Activated naive CD8-positive, alpha-beta T cell treated with anti-CD3 and anti-CD28 coated beads, Interleukin-2, amount 10 ng/mL, durations not matched to agents 7 days and 5 days (primary cell): Measurements from ENCODE around the gene TRAPPC11. TPM values are rescaled to one million over a fixed set of nuclear protein-coding genes. Genes with fewer than 3 reads are reported as not detected.

Experiments
- ATAC-seq: fragments of 150-1000 bp; cut with Tn5 transposase; one replicate; pipeline ENCODE4 v1.10.0; 2021; ENCODE audit warnings: low read depth, moderate library complexity
- POLR2A ChIA-PET: fragments of 350-600 bp; sonication (Branson Sonifier 250); formaldehyde crosslinking; loops from one replicate; lab custom pipeline; 2021; ENCODE audit warnings: antibody characterized with exemption; lab: Charles Lee
- DNase-seq: peaks from one replicate; pipeline ENCODE4 v3.0.0; 2021
- H3K27ac Mint-ChIP-seq: one replicate; pipeline ENCODE4 v1.8.0; 2022; ENCODE audit warnings: mild to moderate bottlenecking, mixed read lengths
- H3K27me3 Mint-ChIP-seq: one replicate; pipeline ENCODE4 v1.8.0; 2022; ENCODE audit warnings: mild to moderate bottlenecking, moderate library complexity, mixed read lengths
- H3K36me3 Mint-ChIP-seq: one replicate; pipeline ENCODE4 v1.8.0; 2021; ENCODE audit warnings: mild to moderate bottlenecking, mixed read lengths
- H3K4me1 Mint-ChIP-seq: one replicate; pipeline ENCODE4 v1.8.0; 2021; ENCODE audit warnings: mixed read lengths
- H3K4me3 Mint-ChIP-seq: one replicate; pipeline ENCODE4 v1.8.0; 2022; ENCODE audit warnings: mild to moderate bottlenecking, moderate library complexity, mixed read lengths
- H3K9me3 Mint-ChIP-seq: one replicate; pipeline ENCODE4 v1.8.0; 2021; ENCODE audit warnings: mixed read lengths
- total RNA-seq, 2 experiments: library from RNA; stranded (reverse); gene quantifications; one replicate each; pipeline ENCODE4 v1.2.3, GENCODE V29; 2021

Gene TRAPPC11
- total RNA-seq, 2 experiments from 2014 or later: 33.0 to 34.6 TPM

DNA sequence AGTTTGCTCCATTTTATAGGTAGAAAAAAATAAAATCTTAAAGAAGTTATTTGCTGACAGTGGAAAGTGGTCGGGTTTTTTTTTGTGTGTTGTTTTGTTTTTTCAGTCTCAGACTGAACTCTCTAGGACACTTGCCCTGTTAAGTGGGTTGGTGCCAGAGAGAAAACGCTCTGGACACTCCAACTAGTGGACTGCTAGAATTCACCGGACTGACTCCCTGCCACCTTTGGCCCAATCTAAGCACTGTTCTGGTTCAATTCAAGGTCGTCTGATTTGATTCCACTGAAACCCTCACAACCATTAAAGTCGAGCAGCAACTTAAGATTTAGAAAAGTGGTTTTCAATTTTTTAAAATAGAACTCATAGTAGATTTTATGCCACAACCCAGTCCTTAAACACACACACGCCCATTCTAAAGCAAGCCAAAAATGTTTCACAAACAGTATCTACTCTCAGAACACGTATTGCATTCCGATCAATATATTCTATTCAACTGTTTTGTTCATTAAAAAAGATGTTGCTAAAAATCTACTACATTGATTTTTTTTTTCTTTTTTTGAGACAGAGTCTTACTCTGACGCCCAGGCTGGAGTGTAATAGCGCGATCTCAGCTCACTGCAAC lies 27.4 kb upstream of the TRAPPC11 start:
- H3K36me3 Mint-ChIP-seq: no peaks in the 10 kb centered on the region
- POLR2A ChIA-PET: no interaction called here
- no peak for ATAC-seq

DNA sequence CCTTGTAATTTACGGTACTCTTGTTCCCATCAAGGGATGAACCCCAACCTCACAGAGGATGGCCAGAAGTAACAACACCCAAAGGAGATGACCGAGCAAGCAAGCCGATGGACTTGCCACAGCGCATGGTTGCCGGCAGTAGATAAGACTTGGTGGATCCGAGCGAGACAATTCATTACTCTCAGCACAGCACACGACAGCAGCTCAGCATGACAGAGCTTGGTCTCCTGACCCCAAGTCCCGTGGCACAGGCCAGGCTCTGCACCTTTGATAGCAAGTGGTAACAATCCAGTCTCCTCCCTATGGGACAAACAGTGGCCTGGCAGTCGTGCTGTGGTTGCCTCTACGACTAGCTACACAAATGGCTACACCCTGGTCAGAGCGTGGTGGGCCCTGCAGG lies 26.4 kb upstream of the TRAPPC11 start:
- no peaks in the 10 kb centered on the region for H3K9me3 Mint-ChIP-seq
- peaks cover 1% of the 10 kb centered on the region for H3K27me3 Mint-ChIP-seq
- POLR2A ChIA-PET: no interaction called here
- H3K27ac Mint-ChIP-seq: no peak overlapping the region
- peaks cover 4% of the 10 kb centered on the region for H3K4me1 Mint-ChIP-seq
- ATAC-seq: no peak
- H3K4me3 Mint-ChIP-seq: no peak overlapping the region
- no peak for DNase-seq
- no peaks in the 10 kb centered on the region for H3K36me3 Mint-ChIP-seq

More for the DNA sequence above, 27.4 kb upstream of the TRAPPC11 start:
- DNase-seq: no peak
- Mint-ChIP-seq H3K27me3 (peaks cover 1% of the 10 kb centered on the region), H3K9me3 (no peaks in the 10 kb centered on the region), H3K4me3 (no peak overlapping the region), H3K4me1 (peaks cover 2% of the 10 kb centered on the region), H3K27ac (no peak overlapping the region)

DNA sequence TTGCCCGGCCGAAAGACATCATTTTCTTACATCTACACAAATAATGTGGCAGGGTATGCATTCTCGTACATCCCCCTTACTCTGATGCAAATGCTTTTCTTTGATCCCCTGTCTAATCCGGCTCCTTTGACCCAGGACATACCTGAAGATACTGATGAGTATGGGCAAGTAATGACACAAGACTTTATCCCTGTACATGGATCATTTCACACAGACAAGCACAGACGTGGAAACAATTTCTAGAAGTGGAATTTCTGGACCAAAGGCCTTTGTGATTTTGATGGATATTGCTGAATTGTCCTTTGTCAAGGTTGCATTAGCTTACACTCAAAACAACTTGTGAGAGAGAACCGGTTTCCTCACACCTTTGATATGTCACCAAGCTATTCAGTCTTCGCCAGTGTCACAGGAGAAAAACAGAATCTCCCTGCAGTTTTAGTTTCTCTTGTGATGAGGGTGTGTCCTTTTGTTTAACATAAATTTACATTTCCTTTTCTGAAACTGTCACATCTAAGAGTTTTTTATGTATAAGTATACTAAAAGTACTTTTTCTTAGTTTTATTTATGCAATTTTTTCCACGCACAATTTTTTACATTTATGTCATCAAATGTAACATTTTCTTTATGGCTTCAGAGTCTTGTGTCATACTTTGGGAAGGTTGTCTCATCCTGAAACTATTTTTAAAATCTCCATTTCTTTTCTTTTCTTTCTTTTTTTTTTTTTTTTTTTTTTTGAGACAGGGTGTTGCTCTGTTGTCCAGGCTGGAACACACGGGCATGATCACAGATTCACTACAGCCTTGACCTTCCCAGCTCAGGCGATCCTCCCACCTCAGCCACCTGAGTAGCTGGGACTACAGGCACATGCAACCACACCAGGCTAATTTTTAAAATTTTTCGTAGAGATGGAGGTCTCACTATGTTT lies 25.4 kb upstream of the TRAPPC11 start:
- H3K4me3 Mint-ChIP-seq: no peak overlapping the region
- H3K9me3 Mint-ChIP-seq: no peaks in the 10 kb centered on the region
- DNase-seq: no peak
- peaks cover 1% of the 10 kb centered on the region for H3K27me3 Mint-ChIP-seq
- no peak for ATAC-seq
- peaks cover under 1% of the 10 kb centered on the region for H3K36me3 Mint-ChIP-seq
- H3K4me1 Mint-ChIP-seq: peaks cover 4% of the 10 kb centered on the region
- H3K27ac Mint-ChIP-seq: no peak overlapping the region
- POLR2A ChIA-PET: no interaction called here

DNA sequence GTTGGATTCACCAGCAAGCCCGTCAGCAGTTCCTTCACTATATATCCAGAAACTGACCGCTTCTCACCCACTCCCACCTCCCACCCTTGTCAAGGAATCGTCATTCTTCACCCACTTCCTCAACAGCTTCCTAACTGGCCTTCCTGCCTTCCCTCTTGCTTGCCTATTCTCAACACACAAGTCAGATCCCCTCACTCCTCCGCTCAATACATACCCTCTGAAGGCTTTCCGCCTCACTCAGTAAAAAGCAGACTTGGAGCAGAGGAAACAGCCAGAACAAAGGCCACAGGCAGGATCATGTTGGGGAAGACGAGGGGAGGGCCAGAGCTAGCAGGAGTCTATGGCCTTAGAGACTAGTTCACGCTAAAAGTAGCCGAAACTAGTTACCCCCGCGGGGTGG lies 23.8 kb upstream of the TRAPPC11 start:
- Mint-ChIP-seq H3K4me3 (no peak overlapping the region), H3K27me3 (peaks cover 1% of the 10 kb centered on the region), H3K4me1 (peaks cover 4% of the 10 kb centered on the region), H3K27ac (no peak overlapping the region), H3K9me3 (no peaks in the 10 kb centered on the region), H3K36me3 (peaks cover 3% of the 10 kb centered on the region)
- POLR2A ChIA-PET: no interaction called here
- DNase-seq (no peak), ATAC-seq (no peak)

DNA sequence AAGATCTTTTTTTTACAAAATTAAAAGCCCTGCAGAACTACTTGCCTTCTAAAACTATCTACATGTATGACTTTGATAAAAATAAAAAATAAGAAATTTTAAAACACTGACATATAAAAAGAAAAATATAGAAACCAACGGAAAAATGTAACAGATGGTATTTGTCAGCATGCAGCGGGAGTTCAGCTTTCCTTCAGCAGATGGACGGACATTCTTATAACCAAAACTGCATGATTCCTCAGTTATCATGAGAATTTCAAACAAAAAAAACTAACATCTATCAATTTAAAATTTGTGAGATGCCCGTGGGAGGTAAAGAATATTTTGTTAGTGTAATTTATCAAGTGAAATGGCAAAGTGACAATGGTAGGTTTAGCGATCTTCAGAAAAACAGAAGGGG lies 23.4 kb upstream of the TRAPPC11 start:
- Mint-ChIP-seq H3K27me3 (peaks cover 1% of the 10 kb centered on the region), H3K9me3 (no peaks in the 10 kb centered on the region), H3K4me3 (no peak overlapping the region), H3K27ac (no peak overlapping the region), H3K4me1 (peaks cover 4% of the 10 kb centered on the region), H3K36me3 (peaks cover 3% of the 10 kb centered on the region)
- no peak for DNase-seq
- ATAC-seq: no peak
- POLR2A ChIA-PET: no interaction called here

DNA sequence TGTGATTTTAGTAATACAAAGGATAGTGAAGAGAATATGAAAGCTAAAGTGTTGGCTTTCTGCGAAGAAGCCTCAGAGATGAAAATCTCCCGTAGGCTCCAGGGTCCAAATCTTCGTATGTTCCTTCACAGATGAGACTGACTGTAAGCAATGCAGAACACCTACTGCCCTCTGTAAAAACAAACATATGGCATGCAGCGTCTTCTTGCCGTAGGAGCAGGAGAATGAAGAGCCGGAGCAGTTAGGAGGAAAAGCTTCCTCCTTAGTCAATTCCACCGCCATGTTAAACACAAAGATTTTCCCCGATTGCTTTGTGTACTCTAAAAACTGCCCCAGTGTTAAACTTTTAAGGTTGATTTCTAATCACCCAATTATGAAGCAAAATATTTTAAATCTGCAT lies 22.6 kb upstream of the TRAPPC11 start:
- POLR2A ChIA-PET: interaction anchor here (0.6 kb wide), 1 partner anchor 28 kb away, joined by 5 read pairs; no protein-coding TSS in a partner anchor
- ATAC-seq (no peak), DNase-seq (no peak)
- Mint-ChIP-seq H3K27ac (no peak overlapping the region), H3K27me3 (peaks cover 1% of the 10 kb centered on the region), H3K9me3 (no peaks in the 10 kb centered on the region), H3K4me1 (peaks cover 4% of the 10 kb centered on the region), H3K36me3 (peaks cover 5% of the 10 kb centered on the region), H3K4me3 (no peak overlapping the region)

DNA sequence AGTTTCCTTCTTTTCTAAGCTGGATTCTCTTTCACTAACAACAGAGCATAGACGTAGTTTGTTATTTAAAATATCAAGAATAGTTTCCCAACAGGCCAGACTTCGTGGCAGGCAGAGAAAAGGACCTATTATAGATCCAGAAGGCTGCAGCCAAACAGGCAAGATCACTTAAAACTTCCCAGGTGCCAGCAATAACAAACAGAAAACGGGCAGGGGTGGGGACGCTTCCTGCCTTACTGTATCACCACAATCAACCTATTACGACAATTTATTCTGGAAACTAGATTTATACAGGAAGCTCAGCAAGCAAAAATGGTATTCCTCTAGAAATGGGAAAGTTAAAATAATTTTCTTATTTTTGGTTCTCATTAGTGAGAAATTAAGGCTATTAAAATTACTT lies 22.2 kb upstream of the TRAPPC11 start:
- Mint-ChIP-seq H3K27me3 (peaks cover 1% of the 10 kb centered on the region), H3K27ac (no peak overlapping the region), H3K36me3 (peaks cover 5% of the 10 kb centered on the region), H3K4me3 (no peak overlapping the region), H3K4me1 (peaks cover 4% of the 10 kb centered on the region), H3K9me3 (no peaks in the 10 kb centered on the region)
- POLR2A ChIA-PET: interaction anchor here (0.6 kb wide), 1 partner anchor 28 kb away, joined by 5 read pairs; no protein-coding TSS in a partner anchor
- ATAC-seq (no peak), DNase-seq (no peak)

DNA sequence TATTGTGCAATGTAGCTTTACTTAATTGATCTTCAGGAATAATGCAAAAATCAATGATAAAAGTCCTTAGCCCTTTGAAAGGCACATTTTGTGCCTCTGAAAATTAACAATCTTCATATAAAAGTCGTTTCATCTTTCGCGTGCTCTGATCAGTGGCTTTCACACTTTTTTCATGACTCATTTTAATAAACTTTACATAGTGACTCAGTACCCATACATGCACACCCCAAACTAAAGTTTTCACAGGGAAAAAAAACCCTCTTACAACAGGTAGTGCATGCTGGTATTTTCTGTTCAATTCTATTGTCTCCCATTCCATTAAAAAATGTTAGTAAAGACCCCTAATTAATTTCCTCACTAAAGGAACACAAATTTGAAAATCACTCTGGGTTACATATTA lies 21.6 kb upstream of the TRAPPC11 start:
- Mint-ChIP-seq H3K27ac (no peak overlapping the region), H3K9me3 (no peaks in the 10 kb centered on the region), H3K4me3 (no peak overlapping the region), H3K36me3 (peaks cover 5% of the 10 kb centered on the region), H3K4me1 (peaks cover 4% of the 10 kb centered on the region), H3K27me3 (peaks cover 1% of the 10 kb centered on the region)
- ATAC-seq: no peak
- no peak for DNase-seq
- POLR2A ChIA-PET: no interaction called here

DNA sequence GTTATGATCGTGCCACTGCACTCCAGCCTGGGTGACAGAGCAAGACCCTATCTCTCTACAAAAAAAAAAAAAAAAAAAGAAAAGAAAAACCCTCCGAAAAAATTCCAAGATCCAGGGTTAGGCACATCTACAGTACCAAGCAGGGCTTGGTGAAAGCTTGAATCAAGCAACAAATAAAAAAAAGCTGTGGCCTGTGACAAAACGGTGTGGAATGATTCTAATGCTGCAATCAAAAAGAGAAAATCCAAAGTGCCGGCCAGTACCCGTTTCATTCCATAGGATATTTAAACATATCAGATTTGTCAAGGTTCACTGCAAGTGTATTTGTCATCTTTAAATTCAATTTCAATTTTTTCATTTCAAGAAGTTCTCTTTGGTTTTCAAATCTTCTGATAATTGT lies 20.7 kb upstream of the TRAPPC11 start:
- H3K4me1 Mint-ChIP-seq: peaks cover 4% of the 10 kb centered on the region
- ATAC-seq: no peak
- no peak overlapping the region for H3K4me3 Mint-ChIP-seq
- no peaks in the 10 kb centered on the region for H3K27me3 Mint-ChIP-seq
- H3K9me3 Mint-ChIP-seq: no peaks in the 10 kb centered on the region
- POLR2A ChIA-PET: no interaction called here
- H3K36me3 Mint-ChIP-seq: peaks cover 5% of the 10 kb centered on the region
- DNase-seq: no peak
- no peak overlapping the region for H3K27ac Mint-ChIP-seq

DNA sequence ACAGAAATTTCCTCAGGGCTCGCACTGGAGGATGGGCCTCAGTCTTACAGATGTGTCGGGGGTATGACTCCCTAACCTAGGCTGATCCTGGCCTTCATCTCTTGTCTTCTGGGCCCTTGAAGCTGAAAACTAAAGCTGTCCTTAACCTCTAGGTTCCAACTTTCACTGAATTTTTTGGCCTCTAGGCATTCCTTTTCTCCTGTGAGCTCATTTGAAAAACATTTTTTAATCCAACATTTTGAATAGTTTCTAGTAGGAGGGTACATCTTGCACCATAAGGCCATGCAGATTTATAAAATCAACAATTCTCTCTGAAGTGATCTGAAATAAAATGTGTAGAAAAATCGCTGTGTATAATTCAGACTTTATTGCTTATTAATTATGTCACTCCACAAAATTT lies 19.8 kb upstream of the TRAPPC11 start:
- no peaks in the 10 kb centered on the region for H3K27me3 Mint-ChIP-seq
- H3K27ac Mint-ChIP-seq: no peak overlapping the region
- POLR2A ChIA-PET: no interaction called here
- H3K4me3 Mint-ChIP-seq: no peak overlapping the region
- no peak for DNase-seq
- peaks cover 9% of the 10 kb centered on the region for H3K36me3 Mint-ChIP-seq
- H3K9me3 Mint-ChIP-seq: no peaks in the 10 kb centered on the region
- no peak for ATAC-seq
- H3K4me1 Mint-ChIP-seq: peaks cover 2% of the 10 kb centered on the region

DNA sequence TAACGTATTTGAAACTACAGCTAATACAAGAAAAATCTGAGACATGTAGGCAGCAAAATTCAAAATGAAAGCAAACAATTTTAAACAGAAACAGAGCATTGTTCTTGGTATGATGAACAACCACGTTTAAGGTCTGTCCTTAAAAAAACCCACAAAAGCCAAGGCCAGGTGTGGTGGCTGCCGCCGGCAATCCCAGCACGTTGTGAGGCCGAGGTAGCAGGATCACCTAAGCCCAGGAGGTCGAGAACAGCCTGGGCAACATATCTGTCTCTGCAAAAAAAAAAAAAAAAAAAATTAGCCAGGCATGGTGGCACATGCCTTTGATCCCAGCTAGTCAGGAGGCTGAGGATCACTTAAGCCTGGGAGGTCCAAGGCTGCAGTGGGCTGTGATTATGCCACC lies 13.8 kb upstream of the TRAPPC11 start:
- POLR2A ChIA-PET: no interaction called here
- no peak for DNase-seq

DNA sequence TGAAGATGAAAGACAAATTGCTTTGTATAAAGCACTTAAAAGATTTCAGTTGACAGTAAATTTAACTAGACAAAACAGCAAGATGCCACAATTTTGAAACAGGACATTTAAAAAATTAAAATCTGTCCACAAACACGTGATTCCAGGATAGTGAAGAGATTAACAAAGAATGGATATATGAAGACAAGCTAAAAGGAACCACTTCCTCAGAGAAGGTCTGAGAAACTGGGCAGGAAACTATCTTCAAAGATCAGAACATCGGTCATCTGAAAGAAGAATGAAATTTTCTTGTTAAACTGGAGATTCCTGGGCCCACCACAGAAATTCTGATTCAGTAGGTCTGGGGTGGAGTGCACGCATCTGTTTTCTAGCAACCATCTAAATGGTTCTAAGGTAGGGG lies 1.5 kb upstream of the TRAPPC11 start:
- Mint-ChIP-seq H3K36me3 (peaks cover 9% of the 10 kb centered on the region), H3K9me3 (no peaks in the 10 kb centered on the region), H3K27me3 (no peaks in the 10 kb centered on the region), H3K4me3 (peak overlapping the region; percentile 98), H3K27ac (peak overlapping the region; percentile 26), H3K4me1 (peaks cover 30% of the 10 kb centered on the region)
- DNase-seq (no peak), ATAC-seq (no peak)
- POLR2A ChIA-PET: interaction anchor here (1.6 kb wide), 1 partner anchor 214 kb away, joined by 4 read pairs; no protein-coding TSS in a partner anchor

More for the DNA sequence above, 13.8 kb upstream of the TRAPPC11 start:
- Mint-ChIP-seq H3K4me1 (no peaks in the 10 kb centered on the region), H3K36me3 (peaks cover 7% of the 10 kb centered on the region), H3K4me3 (no peak overlapping the region), H3K27me3 (no peaks in the 10 kb centered on the region), H3K9me3 (no peaks in the 10 kb centered on the region), H3K27ac (no peak overlapping the region)
- ATAC-seq: no peak

DNA sequence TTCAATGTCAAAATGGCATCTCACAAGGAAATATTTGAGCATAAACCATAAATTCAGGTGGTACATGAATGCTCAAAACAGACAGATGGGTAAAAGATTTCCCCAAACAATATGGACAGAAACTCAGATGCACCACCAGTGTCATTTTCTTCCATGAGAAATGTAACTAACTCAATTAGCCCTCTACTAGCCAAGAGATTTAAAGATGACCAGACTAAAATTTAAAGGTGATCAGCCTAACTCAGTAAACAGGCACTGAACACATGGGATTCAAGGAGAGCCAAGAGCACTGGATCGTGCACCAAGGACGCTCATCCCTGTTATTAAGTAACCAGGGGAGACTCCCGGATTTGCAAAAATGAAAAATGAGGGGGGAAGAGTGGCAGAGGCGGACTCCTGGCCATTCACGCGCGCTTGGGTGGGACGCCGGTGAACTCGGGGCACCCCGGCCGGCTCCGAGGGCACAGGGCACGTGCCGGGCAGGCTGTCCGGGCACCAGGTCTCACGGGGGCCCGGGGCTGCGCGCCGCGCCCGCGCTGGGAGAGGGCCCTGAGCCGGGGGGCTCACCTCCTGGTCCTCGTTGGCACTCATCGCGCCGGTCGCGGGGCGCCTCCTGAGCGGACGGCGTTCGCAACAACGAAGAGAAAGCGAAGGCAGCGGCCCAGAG lies 598 bp upstream of the TRAPPC11 start:
- H3K4me3 Mint-ChIP-seq: peak overlapping the region; percentile 98
- peak overlapping the region; percentile 94 for H3K27ac Mint-ChIP-seq
- no peak for ATAC-seq
- POLR2A ChIA-PET: interaction anchor here (1.6 to 2.1 kb wide), 2 partner anchors 153 to 215 kb away, joined by 4 to 14 read pairs; partner anchors contain the start of gene ING2
- peak; percentile 62 for DNase-seq
- no peaks in the 10 kb centered on the region for H3K27me3 Mint-ChIP-seq
- peaks cover 30% of the 10 kb centered on the region for H3K4me1 Mint-ChIP-seq
- H3K9me3 Mint-ChIP-seq: no peaks in the 10 kb centered on the region
- H3K36me3 Mint-ChIP-seq: peaks cover 3% of the 10 kb centered on the region
